ENCODE data around the gene LUC7L2. TPM values are rescaled to one million over a fixed set of nuclear protein-coding genes. Genes with fewer than 3 reads are reported as not detected.

LUC7L2 gene
- total RNA-seq, 2 donors from 2014 or later, result 71.0 to 76.0 TPM

GRCh38 chr7:139452958-139453672, 93.4 kb downstream of the LUC7L2 start:
- H3K36me3 Mint-ChIP-seq (ENCODE audit: low read depth), result no peaks in the 10 kb centered on the region
- WGBS, 2 experiments (ENCODE audit: insufficient coverage in 1 of 2, insufficient read length in 1 of 2), result 87 to 93% methylated on average over 7 to 12 of the region's 12 CpGs
- no peaks in the 10 kb centered on the region for H3K4me1 Mint-ChIP-seq
- no peaks in the 10 kb centered on the region for H3K9me3 ChIP-seq (ENCODE audit: control insufficient read depth, low read length)
- peak; percentile 58 for TF ChIP-seq CTCF (conservative IDR thresholded peaks at IDR 0.05)
- no peak overlapping the region for H3K9ac ChIP-seq (ENCODE audit: extremely low read depth, low read length, poor library complexity, severe bottlenecking)
- H3K9me3 Mint-ChIP-seq, result no peaks in the 10 kb centered on the region
- no peaks in the 10 kb centered on the region for H3K36me3 ChIP-seq (ENCODE audit: control insufficient read depth, insufficient read depth, low read length)
- no peaks in the 10 kb centered on the region for H3K4me1 ChIP-seq (ENCODE audit: control insufficient read depth, insufficient read depth, low read length)
- no peak for DNase-seq
- H3K4me3 Mint-ChIP-seq, result no peak overlapping the region
- H3K27ac ChIP-seq (ENCODE audit: low read depth, low read length), result no peak overlapping the region
- no peak overlapping the region for H3K4me3 ChIP-seq (ENCODE audit: low read length)
- H3K27ac Mint-ChIP-seq, result no peak overlapping the region
- H3K27me3 Mint-ChIP-seq (ENCODE audit: insufficient read depth), result no peaks in the 10 kb centered on the region
- H3K27me3 ChIP-seq (ENCODE audit: control insufficient read depth, insufficient read depth, low read length, poor library complexity, severe bottlenecking), result no peaks in the 10 kb centered on the region

- no peak overlapping the region for H3K4me3 Mint-ChIP-seq
- H3K36me3 ChIP-seq (ENCODE audit: control insufficient read depth, insufficient read depth, low read length), result no peaks in the 10 kb centered on the region
- no peaks in the 10 kb centered on the region for H3K27me3 ChIP-seq (ENCODE audit: control insufficient read depth, insufficient read depth, low read length, poor library complexity, severe bottlenecking)
- H3K27ac Mint-ChIP-seq, result no peak overlapping the region
- H3K4me1 Mint-ChIP-seq, result no peaks in the 10 kb centered on the region
- no peak overlapping the region for H3K9ac ChIP-seq (ENCODE audit: extremely low read depth, low read length, poor library complexity, severe bottlenecking)
- no peaks in the 10 kb centered on the region for H3K9me3 Mint-ChIP-seq
- H3K4me3 ChIP-seq (ENCODE audit: low read length), result no peak overlapping the region
- no peaks in the 10 kb centered on the region for H3K9me3 ChIP-seq (ENCODE audit: control insufficient read depth, low read length)
- DNase-seq, result no peak
- H3K27ac ChIP-seq (ENCODE audit: low read depth, low read length), result no peak overlapping the region
- 91 to 95% methylated on average over 12 to 20 of the region's 20 CpGs for WGBS, 2 experiments (ENCODE audit: insufficient coverage in 1 of 2, insufficient read length in 1 of 2)
- no peaks in the 10 kb centered on the region for H3K27me3 Mint-ChIP-seq (ENCODE audit: insufficient read depth)
- no peaks in the 10 kb centered on the region for H3K4me1 ChIP-seq (ENCODE audit: control insufficient read depth, insufficient read depth, low read length)
- H3K36me3 Mint-ChIP-seq (ENCODE audit: low read depth), result no peaks in the 10 kb centered on the region
- no peak for TF ChIP-seq CTCF (conservative IDR thresholded peaks at IDR 0.05)
Measured at GRCh38 chr7:139453673-139454321, 94.1 kb downstream of the LUC7L2 start.

- DNase-seq, result no peak
- no peak overlapping the region for H3K4me3 Mint-ChIP-seq
- Histone ChIP-seq H3K27me3 (ENCODE audit: control insufficient read depth, insufficient read depth, low read length, poor library complexity, severe bottlenecking) (no peaks in the 10 kb centered on the region), H3K9me3 (ENCODE audit: control insufficient read depth, low read length) (no peaks in the 10 kb centered on the region), H3K9ac (ENCODE audit: extremely low read depth, low read length, poor library complexity, severe bottlenecking) (no peak overlapping the region), H3K36me3 (ENCODE audit: control insufficient read depth, insufficient read depth, low read length) (no peaks in the 10 kb centered on the region), H3K4me1 (ENCODE audit: control insufficient read depth, insufficient read depth, low read length) (no peaks in the 10 kb centered on the region), H3K27ac (ENCODE audit: low read depth, low read length) (no peak overlapping the region), H3K4me3 (ENCODE audit: low read length) (no peak overlapping the region)
- H3K4me1 Mint-ChIP-seq, result no peaks in the 10 kb centered on the region
- WGBS, 2 experiments (ENCODE audit: insufficient coverage in 1 of 2, insufficient read length in 1 of 2), result 93 to 100% methylated on average over 4 of the region's 4 CpGs
- no peak for TF ChIP-seq CTCF (conservative IDR thresholded peaks at IDR 0.05)
- no peak overlapping the region for H3K27ac Mint-ChIP-seq
- H3K36me3 Mint-ChIP-seq (ENCODE audit: low read depth), result no peaks in the 10 kb centered on the region
- H3K9me3 Mint-ChIP-seq, result no peaks in the 10 kb centered on the region
- no peaks in the 10 kb centered on the region for H3K27me3 Mint-ChIP-seq (ENCODE audit: insufficient read depth)
Measured at GRCh38 chr7:139455789-139456188, 96.1 kb downstream of the LUC7L2 start.
